Measurements from ENCODE around the gene EPO. TPM values are rescaled to one million over a fixed set of nuclear protein-coding genes. Genes with fewer than 3 reads are reported as not detected.

EPO gene
- total and polyA plus RNA-seq, 4 donors, result 1.3 to 22.9 (median 3.4) TPM

GRCh38 chr7:100679129-100679926, 40.9 kb upstream of the EPO start:
- H3K36me3 ChIP-seq (ENCODE audit: control insufficient read depth in 4 of 4, insufficient read depth in 3 of 4, low read depth in 1 of 4, low read length in 3 of 4), result peaks cover 13 to 56% (median 22%) of the 10 kb centered on the region in 4 donors
- no peak for TF ChIP-seq ZBTB33 (IDR thresholded peaks at IDR 0.05)
- no peak for TF ChIP-seq HNF4A (conservative IDR thresholded peaks at IDR 0.05)
- TF ChIP-seq EGR1 (IDR thresholded peaks at IDR 0.05; ENCODE audit: low read depth in 2 of 2), result no peak
- no peak for TF ChIP-seq FOXA1 (IDR thresholded peaks at IDR 0.05)
- no peak for TF ChIP-seq JUND (IDR thresholded peaks at IDR 0.05)
- no peak for TF ChIP-seq ATF3 (IDR thresholded peaks at IDR 0.05)
- no peak for TF ChIP-seq CTCF (IDR thresholded peaks at IDR 0.05; ENCODE audit: low read depth, low read length, missing input control)
- TF ChIP-seq SP1 (IDR thresholded peaks at IDR 0.05), result no peak
- no peak overlapping the region for H3K9ac ChIP-seq (ENCODE audit: low read depth in 1 of 2, low read length in 2 of 2)
- no peak overlapping the region for H3K27ac ChIP-seq (ENCODE audit: low read depth in 1 of 2, low read length in 2 of 2)
- WGBS, result 81% methylated on average over 13 of the region's 13 CpGs
- H3K4me3 ChIP-seq (ENCODE audit: low read depth in 1 of 3, low read length in 3 of 3), result no peak overlapping the region
- H3K27me3 ChIP-seq (ENCODE audit: control insufficient read depth in 4 of 4, insufficient read depth in 4 of 4, low read length in 3 of 4), result no peaks in the 10 kb centered on the region
- peaks cover 0 to 12% (median 8%) of the 10 kb centered on the region in 4 donors for H3K4me1 ChIP-seq (ENCODE audit: control insufficient read depth in 4 of 4, insufficient read depth in 4 of 4, low read length in 3 of 4)
- DNase-seq (ENCODE audit: low spot score), result no peak
- no peaks in the 10 kb centered on the region for H3K9me3 ChIP-seq (ENCODE audit: control insufficient read depth in 4 of 4, low read length in 3 of 4)

- Histone ChIP-seq H3K4me1 (ENCODE audit: control insufficient read depth in 4 of 4, insufficient read depth in 4 of 4, low read length in 3 of 4) (peaks cover 0 to 12% (median 8%) of the 10 kb centered on the region in 4 donors), H3K27ac (ENCODE audit: low read depth in 1 of 2, low read length in 2 of 2) (no peak overlapping the region), H3K9ac (ENCODE audit: low read depth in 1 of 2, low read length in 2 of 2) (no peak overlapping the region), H3K36me3 (ENCODE audit: control insufficient read depth in 4 of 4, insufficient read depth in 3 of 4, low read depth in 1 of 4, low read length in 3 of 4) (peaks cover 13 to 63% (median 27%) of the 10 kb centered on the region in 4 donors), H3K27me3 (ENCODE audit: control insufficient read depth in 4 of 4, insufficient read depth in 4 of 4, low read length in 3 of 4) (no peaks in the 10 kb centered on the region), H3K4me3 (ENCODE audit: low read depth in 1 of 3, low read length in 3 of 3) (no peak overlapping the region), H3K9me3 (ENCODE audit: control insufficient read depth in 4 of 4, low read length in 3 of 4) (no peaks in the 10 kb centered on the region)
- DNase-seq (ENCODE audit: low spot score), result no peak
- WGBS, result 79% methylated on average over 13 of the region's 13 CpGs
- TF ChIP-seq JUND (IDR thresholded peaks at IDR 0.05), result no peak
- TF ChIP-seq SP1 (IDR thresholded peaks at IDR 0.05), result no peak
- no peak for TF ChIP-seq ZBTB33 (IDR thresholded peaks at IDR 0.05)
- no peak for TF ChIP-seq FOXA1 (IDR thresholded peaks at IDR 0.05)
- TF ChIP-seq FOXA2 (IDR thresholded peaks at IDR 0.05), result no peak
- TF ChIP-seq GABPA (IDR thresholded peaks at IDR 0.05 in 1 of 2, conservative IDR thresholded peaks at IDR 0.05 in 1 of 2), result no peak
- TF ChIP-seq HNF4A (conservative IDR thresholded peaks at IDR 0.05), result no peak
- TF ChIP-seq RAD21 (IDR thresholded peaks at IDR 0.05), result no peak
- no peak for TF ChIP-seq NR2F2 (IDR thresholded peaks at IDR 0.05)
- no peak for TF ChIP-seq HNF4G (IDR thresholded peaks at IDR 0.05)
- no peak for TF ChIP-seq MAX (IDR thresholded peaks at IDR 0.05)
- TF ChIP-seq EGR1 (IDR thresholded peaks at IDR 0.05; ENCODE audit: low read depth in 2 of 2), result no peak
- TF ChIP-seq CTCF (IDR thresholded peaks at IDR 0.05; ENCODE audit: low read depth, low read length, missing input control), result no peak
- no peak for TF ChIP-seq ATF3 (IDR thresholded peaks at IDR 0.05)
- no peak for TF ChIP-seq RXRA (IDR thresholded peaks at IDR 0.05)
- TF ChIP-seq REST (IDR thresholded peaks at IDR 0.05), result no peak
These were observed 40.2 kb upstream of the EPO start for GRCh38 chr7:100679927-100680575.
